SH-SY5Y (cell line): ENCODE results near the gene PRDX6.

ENCODE experiments used
- GATA2 ChIP-seq: IDR thresholded peaks from 2 replicates; pipeline ENCODE4 v1.6.1; 2011; ENCODE audit warnings: mild to moderate bottlenecking, low read depth, low read length
- GATA3 ChIP-seq: IDR thresholded peaks from 2 replicates; pipeline ENCODE4 v1.6.1; 2011; ENCODE audit warnings: low read depth, mild to moderate bottlenecking, low read length, moderate library complexity

DNA sequence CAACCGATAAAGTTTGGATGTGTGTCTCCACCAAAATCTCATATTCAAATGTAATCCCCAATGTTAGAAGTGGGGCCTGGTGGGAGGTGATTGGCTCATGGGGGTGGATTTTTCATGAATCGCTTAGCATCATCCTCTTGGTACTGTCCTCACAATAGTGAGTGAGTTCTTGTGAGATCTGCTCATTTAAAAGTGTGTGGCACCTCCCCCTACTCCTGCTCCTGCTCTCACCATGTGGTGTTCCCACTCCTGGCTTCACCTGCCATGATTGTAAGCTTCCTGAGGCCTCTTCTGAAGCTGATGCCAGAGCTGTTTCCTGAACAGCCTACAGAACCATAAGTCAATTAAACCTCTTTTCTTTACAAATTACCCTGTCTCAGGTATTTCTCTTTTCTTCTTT, 28.2 kb upstream of the PRDX6 start:
- TF ChIP-seq GATA2 (no peak), GATA3 (no peak)
